NCI-H748 treated with DMSO at 0.1 percent for 48 hours (cell line): ENCODE results near the gene DUS1L.
A peak's percentile ranks its signal among the peaks of the same experiment; 100 is the strongest.

ENCODE experiments used
- DNase-seq: peaks from one replicate; lab custom pipeline; 2025; lab: John Stamatoyannopoulos, UW

Gene DUS1L

GRCh38 chr17:82100502-82101298 is 35.1 kb upstream of the DUS1L start:
- no peak for DNase-seq

GRCh38 chr17:82098939-82099763 is 33.5 kb upstream of the DUS1L start:
- peak; percentile 37 for DNase-seq

DNA sequence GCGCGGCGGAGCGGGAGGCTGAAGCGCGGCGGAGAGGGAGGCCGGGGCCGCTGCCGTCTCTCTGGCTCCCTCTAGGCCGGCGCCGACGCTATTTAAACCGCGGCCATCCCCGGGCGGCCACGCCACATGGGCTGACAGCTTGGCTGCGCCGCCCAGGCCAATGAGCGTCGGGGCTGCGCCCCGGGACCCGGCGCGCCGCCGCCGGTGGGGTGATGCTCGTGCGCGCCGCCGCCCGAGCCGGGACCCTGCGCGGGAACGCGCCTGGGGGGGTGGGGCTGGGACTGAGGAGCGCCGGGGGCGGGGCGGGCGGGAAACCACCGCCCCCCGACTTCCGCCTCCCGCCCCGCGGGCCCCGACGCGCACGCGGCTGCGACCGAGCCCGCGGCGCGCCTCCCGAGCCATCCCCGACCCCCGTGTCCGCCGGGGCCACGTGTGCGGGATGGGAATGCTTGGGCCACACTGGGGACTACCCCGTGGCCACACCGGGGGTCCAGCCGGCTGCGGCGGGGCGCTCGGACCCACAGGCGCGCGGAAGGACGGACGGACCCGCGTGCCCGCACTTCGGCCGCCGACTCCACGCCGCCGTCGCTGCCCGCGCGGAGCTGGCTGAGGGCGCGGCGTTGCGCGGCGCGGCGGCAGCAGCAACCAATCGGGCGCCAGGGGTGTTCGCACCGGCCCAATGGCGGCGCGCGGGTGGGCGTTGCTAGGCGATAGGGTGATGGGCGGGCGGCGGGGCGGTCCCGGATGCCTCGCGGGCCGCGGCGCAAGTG is 32.8 kb upstream of the DUS1L start, which contains the start of gene FASN:
FASN (minus strand) TSS at position 68 of the 770 bp plus-strand sequence. CDS start 1,791 bp downstream, outside the sequence.
- peak; percentile 70 for DNase-seq

- DNase-seq, result no peak
Observed at GRCh38 chr17:82097919-82098168, 32.2 kb upstream of the DUS1L start.

DNA sequence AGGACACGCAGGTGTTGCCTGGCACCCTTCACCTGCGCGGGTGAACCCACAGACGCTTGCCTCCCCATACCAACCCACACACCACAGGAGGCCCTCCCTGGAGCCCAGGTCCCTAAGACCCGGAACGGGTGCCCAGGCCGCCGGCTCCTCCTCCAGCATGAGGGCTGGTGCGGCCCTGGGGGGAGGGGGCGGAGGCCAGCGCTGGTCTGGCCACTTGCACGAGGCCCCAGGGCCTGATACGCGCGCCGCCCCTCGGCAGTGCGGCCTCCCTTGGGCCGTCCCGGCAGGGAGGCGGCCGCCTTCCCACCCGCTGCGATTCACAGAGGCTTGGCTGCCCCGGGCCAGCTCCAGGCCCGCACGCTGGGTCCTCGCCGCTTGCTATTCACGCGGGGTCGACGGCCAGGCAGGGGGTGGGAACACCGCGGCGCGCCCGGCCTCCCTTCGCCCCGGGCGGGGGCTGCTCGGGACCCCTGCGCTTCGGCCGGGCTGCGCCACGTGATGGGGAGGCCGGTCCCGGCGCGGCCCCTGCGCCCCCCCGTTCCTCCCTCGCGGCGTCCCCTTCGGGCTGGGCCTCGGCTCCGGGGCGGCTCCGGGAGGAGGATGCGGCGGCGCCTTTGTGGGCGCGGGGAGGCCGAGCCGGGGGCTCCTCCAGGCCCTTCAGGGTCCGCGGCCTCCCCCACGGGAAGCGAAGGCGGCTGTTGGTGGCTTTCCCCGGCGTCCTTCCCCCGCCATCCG is 31.7 kb upstream of the DUS1L start:
- DNase-seq, result no peak

DNA sequence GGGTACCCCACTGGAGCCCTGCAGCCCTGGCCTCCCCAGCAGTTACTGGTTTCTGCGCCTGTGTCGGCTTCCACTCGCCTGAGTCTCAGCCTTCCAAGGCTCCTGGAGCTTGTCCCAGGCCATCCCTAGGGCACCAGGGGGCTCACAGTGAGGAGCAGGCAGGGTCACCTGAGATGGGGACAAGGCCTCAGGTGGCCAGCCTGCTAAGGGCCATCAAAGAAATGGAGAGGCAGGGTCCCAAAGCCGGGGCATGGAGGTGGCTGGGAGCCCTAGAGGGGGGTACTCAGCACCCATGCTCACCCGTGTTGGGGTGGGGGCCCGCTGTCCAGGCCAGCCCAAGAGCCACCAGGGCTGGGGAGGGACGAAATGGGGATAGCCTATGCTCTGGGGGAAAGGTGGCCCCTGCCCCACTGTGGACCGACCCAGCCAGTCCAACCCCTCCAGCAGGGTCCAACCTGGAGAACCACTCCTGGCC is 31.1 kb upstream of the DUS1L start:
- DNase-seq, result no peak

GRCh38 chr17:82095777-82096708 is 30.4 kb upstream of the DUS1L start:
- DNase-seq, result no peak

- no peak for DNase-seq
Observed at GRCh38 chr17:82094931-82095776, 29.6 kb upstream of the DUS1L start.

DNA sequence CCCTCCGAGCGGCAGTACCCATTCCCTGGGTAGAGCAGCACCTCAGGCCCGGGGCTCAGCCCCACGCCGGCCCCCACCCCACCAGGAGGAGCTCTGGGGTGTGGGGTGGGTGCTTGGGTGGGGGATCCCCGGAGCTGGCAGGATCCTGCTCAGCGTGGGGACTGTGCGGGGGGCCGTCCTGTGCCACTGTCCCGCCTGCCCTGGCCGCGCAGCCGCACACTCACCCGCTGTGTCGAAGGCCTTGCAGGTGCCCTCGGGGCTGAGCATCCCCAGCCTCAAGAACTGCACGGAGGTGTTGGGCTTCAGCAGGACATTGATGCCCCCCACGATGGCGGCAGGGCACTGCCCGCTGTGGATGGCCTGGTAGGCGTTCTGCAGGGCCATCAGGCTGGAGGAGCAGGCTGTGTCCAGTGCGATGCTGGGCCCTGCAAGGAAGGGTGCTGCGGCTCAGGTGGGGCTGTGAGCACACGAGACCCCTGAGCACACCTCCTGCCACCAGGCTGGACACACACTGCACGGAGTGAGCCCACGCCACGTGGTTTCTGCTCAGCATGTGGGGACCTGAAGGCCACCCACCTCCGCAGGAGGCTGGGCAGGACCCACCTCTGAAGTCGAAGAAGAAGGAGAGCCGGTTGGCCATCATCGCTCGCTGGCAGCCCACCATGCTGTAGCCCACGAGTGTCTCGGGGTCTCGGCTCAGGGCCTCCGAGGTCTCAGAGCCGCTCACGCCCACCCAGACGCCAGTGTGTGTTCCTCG is 27.6 kb upstream of the DUS1L start:
- no peak for DNase-seq

DNA sequence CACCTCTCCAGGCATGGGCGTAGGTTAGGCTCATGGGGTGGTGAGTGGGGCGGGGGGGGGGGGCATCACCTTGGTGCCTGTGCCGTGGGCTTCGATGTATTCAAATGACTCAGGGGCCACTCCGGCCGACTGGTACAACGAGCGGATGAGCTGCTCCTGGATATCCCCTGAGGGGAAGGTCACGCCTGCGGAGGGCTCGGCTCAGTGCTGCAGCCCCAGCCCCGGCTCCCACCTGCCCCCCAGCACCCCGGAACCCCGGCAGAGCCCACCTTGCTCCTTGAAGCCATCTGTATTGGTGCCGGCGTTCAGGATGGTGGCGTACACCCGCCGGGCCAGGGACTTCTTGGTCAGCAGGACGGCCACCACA is 27.0 kb upstream of the DUS1L start:
- DNase-seq, result no peak

GRCh38 chr17:82092094-82092586 is 26.5 kb upstream of the DUS1L start:
- no peak for DNase-seq

- no peak for DNase-seq
Observed at GRCh38 chr17:82091264-82092066, 25.9 kb upstream of the DUS1L start.

DNA sequence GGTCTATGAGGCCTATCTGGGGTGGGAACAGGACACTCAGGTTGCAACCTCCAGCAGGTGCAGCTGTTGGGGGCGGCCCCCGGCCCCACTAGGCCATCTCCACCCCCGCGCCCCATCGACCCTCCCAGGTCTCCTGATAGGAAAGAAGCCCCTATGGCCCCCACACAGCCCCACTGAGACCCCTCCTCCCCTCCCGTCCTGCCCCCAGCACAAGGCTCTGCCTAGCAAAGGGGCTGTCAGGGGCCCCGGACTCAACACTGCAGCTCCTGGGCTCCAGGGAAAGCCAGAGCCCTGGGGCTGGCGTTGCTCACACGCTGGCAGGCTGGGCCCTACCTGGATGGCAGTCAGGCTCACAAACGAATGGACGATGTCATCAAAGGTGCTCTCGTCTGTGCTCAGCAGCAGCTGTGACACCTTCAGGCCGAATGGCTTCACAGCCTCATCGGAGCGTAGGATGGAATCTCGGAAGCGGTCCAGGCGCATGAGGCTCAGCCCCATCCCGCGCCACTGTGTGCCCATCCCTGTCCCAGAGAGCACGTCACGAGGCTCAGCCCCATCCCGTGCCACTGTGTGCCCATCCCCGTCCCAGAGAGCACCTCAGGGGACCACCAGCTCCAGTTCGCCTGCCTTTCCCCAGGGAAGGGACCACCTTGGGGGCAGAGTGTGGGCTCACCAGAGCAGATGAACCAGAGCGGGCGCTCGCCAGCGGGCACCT is 25.1 kb upstream of the DUS1L start:
- no peak for DNase-seq

DNA sequence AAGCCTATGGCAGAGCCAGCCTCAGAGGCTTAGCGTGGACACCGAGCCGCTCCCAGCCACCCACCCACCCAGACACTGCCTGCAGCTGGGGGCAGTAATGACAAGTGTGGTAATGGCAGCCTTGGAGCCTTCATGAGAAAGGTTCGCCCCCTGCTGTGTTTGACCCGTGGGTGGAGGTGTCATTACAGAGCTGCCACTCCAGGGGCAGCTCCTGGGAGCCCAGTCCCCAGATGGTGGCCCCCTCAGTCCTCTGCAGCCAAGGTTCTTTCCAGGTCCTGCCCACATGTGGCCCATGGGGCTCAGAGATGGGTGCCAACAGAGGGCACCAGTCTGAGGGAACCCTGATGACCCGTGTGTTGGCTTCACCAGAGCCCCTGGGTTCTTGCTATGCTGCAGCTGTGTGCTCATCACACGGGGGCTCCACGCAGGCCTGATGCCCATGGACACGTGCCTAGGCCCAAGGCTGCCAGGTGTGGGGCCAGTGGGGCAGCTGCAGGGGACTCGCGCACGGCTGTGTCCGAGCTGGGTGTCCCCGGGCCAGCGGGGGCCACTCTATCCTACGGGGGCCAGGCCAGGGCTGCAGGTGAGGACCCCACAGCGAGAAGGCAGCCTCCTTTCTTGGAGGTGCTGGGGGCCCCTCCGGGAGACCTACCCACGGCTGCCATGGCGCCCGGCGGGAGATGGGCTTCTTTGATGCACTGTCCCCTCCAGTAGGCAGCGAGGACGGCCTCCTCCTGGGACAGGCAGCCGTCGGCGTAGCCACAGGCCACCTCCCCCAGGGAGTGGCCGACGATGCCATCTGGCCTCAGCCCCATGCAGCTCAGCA is 24.3 kb upstream of the DUS1L start:
- no peak for DNase-seq

GRCh38 chr17:82088838-82089722 is 23.5 kb upstream of the DUS1L start:
- no peak for DNase-seq
